ENCODE measurements around the gene ENPP7. TPM values are rescaled to one million over a fixed set of nuclear protein-coding genes. Genes with fewer than 3 reads are reported as not detected.

Gene ENPP7
- total RNA-seq, 4 donors from 2014 or later: not detected

DNA sequence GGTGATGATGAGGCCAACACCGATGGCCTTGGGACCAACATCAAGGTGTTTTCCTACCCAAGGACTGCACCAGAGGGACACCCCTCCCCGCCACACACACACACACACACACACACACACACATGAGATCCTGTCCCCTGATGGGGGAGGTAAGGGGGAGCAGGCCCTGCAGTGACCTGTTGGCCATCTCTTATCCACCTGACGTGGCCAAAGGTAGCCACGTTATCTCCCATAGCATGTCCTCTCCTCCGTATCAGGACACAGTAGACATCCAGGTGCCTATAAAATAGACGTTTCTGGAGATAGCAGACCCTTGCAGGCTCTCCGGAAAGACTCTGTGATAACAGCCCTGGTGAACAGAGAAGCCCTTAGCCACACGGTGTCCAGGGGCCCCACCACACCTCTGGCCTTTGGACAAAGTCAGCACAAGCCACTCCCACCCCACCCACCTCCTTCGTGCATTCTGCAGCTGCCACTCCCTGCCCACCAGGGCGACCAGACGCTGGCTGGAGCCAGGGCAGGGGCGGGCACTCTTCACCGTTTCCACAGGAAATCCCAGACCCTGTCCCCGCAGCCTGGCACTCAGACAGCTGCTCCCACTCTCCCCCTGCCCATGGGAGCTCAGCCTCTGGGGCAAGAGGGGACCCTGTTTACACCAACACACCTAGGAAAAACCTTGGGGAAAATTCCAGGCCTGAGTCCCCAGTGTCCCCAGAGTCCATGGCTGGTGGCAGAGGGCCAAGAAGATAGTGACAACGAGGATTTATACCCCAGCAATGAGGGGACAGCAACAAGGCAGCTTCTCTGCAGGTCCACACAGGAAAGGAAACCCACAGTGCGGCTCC is 15.4 kb upstream of the ENPP7 start:
- no peak overlapping the region for H3K4me3 ChIP-seq (ENCODE audit: low read depth, poor library complexity, severe bottlenecking)
- intact Hi-C loops (cut with DNase I; ENCODE audit: low total_unique reads): no loop called here
- DNase-seq (ENCODE audit: low spot score in 2 of 2): no peak
- WGBS, 2 donors: 52 to 54% methylated on average over 13 to 14 of the region's 16 CpGs
- no peak for TF ChIP-seq POLR2A (IDR thresholded peaks at IDR 0.05)
- TF ChIP-seq, protein P1, sequence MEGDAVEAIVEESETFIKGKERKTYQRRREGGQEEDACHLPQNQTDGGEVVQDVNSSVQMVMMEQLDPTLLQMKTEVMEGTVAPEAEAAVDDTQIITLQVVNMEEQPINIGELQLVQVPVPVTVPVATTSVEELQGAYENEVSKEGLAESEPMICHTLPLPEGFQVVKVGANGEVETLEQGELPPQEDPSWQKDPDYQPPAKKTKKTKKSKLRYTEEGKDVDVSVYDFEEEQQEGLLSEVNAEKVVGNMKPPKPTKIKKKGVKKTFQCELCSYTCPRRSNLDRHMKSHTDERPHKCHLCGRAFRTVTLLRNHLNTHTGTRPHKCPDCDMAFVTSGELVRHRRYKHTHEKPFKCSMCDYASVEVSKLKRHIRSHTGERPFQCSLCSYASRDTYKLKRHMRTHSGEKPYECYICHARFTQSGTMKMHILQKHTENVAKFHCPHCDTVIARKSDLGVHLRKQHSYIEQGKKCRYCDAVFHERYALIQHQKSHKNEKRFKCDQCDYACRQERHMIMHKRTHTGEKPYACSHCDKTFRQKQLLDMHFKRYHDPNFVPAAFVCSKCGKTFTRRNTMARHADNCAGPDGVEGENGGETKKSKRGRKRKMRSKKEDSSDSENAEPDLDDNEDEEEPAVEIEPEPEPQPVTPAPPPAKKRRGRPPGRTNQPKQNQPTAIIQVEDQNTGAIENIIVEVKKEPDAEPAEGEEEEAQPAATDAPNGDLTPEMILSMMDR (IDR thresholded peaks at IDR 0.05): no peak

DNA sequence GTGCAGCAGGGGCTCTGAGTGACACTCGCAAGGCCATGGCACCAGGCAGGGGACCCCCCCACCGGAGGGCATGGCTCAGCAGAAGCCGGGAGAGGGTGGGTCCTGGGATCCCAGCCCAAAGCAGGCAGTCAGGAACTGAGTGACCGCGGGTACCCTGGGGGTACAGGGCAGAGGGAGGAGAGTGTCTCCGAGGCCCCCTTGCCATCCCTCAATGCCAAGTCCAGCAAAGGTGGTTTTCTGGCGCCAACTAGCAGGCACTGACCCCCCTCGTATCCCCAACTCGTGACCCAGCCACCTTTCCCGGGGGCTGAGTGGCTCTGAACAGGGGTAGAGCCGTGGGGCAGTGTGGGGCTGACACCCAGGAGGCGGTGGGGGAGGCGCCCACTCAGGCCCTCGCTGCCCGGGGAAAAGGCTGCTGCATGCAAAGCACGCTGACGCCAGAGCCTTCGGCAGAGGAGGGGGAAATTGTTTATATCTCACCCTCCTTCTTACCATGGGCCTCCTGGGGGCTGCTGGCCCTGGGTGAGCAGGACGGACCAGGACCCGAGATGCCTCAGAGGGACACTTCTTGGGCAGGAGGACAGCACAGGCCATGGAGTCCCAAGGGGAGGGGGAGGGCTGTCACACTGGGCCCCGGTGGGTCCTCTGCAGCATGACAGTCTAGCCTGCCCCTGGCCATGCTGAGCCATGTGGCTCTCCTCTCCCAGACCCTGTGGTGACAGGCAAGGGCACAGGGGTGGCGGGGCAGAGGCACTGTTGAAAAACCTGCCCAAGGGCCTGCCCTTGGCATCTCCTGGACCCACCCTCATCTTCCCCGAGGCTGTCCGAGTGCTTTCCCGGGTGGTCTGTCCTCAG is 14.6 kb upstream of the ENPP7 start:
- H3K4me3 ChIP-seq (ENCODE audit: low read depth, poor library complexity, severe bottlenecking): no peak overlapping the region
- DNase-seq (ENCODE audit: low spot score in 2 of 2): no peak
- intact Hi-C loops (cut with DNase I; ENCODE audit: low total_unique reads): no loop called here
- WGBS, 2 donors: 57 to 62% methylated on average over 23 to 25 of the region's 25 CpGs
- TF ChIP-seq POLR2A (IDR thresholded peaks at IDR 0.05): no peak
- TF ChIP-seq, protein P1 (IDR thresholded peaks at IDR 0.05): no peak

DNA sequence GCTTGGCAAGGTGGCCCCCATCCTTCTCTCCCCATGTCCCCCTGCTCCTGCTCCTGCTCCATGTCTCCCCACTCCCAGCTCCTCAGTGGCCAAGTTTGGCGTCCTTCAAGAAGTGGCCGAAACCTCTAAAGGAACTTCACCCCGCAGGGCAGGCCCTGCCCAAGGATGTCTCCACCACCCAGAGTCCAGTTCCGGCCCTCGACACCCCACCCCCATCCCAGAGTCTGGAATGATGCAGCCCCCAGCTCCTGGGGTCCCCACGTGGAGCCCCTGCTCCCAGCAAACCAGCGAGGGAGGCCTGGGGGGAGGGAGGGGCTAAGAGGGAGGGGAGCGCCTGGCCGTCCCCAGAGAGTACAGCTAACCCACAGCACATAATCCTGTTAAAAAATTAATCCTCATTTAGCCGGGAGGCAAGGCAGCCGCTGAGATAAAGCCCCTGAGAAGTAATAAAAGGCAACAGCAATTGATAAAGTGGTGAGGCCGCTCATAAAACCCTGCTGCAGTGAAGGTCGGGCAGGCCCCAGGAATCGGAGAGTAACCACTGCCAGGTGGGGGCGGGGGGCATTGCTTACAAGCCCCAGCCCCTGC is 9.9 kb upstream of the ENPP7 start:
- no peak overlapping the region for H3K4me3 ChIP-seq (ENCODE audit: low read depth, poor library complexity, severe bottlenecking)
- TF ChIP-seq, protein P1 (IDR thresholded peaks at IDR 0.05): no peak
- no peak for TF ChIP-seq POLR2A (IDR thresholded peaks at IDR 0.05)
- DNase-seq (ENCODE audit: low spot score in 2 of 2): no peak
- intact Hi-C loops (cut with DNase I; ENCODE audit: low total_unique reads): no loop called here
- WGBS, 2 donors: 66 to 67% methylated on average over 13 to 15 of the region's 15 CpGs

DNA sequence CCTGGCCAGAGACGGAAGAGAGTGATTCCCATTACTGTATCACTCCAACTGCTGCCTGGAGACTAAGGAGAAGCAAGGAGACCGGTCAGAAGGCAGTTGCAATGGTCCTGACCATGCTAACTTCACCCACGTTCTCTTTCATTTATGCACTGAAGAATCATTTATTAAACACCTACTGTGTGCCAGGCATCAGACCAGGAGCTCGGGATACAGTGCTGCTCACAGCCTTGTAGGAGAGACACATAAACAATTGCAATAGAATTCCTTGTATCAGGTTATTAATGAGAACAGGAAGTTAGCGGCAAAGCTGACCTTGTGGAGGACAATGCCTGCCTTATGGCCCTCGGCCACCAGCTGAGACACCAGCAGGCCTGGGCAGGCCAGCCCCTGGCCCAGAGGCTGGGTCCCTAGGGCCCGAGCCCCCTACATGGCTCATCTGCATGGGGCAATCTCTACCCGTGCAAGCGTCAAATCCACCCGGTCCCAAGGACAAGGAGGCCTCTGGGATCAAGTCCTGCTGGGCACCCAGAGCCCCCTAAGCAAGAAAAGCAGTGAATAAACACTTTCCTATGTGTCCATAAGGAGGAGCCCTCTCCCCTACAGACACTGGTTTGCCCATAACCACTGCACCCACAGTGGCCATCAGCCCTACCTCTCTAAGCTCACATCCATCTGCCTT is 8.6 kb upstream of the ENPP7 start:
- TF ChIP-seq, protein P1 (IDR thresholded peaks at IDR 0.05): no peak
- no peak for TF ChIP-seq POLR2A (IDR thresholded peaks at IDR 0.05)
- DNase-seq (ENCODE audit: low spot score in 2 of 2): no peak
- intact Hi-C loops (cut with DNase I; ENCODE audit: low total_unique reads): no loop called here
- no peak overlapping the region for H3K4me3 ChIP-seq (ENCODE audit: low read depth, poor library complexity, severe bottlenecking)
- WGBS, 2 donors: 46 to 62% methylated on average over 9 to 10 of the region's 10 CpGs

DNA sequence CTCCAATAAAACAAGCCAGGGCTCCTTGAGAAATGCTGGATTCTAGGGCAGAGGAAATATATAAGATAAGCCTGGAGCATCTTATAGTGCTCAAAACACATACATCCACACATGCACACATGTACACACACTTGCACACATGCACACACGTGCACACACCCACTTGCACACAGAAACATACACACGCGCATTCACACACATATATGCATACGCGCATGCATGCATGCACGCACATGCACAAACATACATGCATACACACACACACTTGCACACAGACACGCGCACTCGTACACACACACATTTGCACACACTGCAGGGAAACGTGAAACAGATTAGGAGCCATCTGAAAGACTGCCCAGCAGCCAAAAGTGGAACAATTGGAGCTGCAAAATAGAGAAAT is 8.0 kb upstream of the ENPP7 start:
- intact Hi-C loops (cut with DNase I; ENCODE audit: low total_unique reads): no loop called here
- no peak overlapping the region for H3K4me3 ChIP-seq (ENCODE audit: low read depth, poor library complexity, severe bottlenecking)
- DNase-seq (ENCODE audit: low spot score in 2 of 2): no peak
- WGBS, 2 donors: 72 to 80% methylated on average over 10 of the region's 10 CpGs
- TF ChIP-seq POLR2A (IDR thresholded peaks at IDR 0.05): no peak
- TF ChIP-seq, protein P1 (IDR thresholded peaks at IDR 0.05): no peak

Data from lower leg skin (tissue), 4 donors.